SK-N-SH (cell line): ENCODE data around the gene SLC1A2. TPM values are rescaled to one million over a fixed set of nuclear protein-coding genes. Genes with fewer than 3 reads are reported as not detected.

ENCODE experiments used
- CTCF ChIA-PET: fragments of 300-600, 350-600 bp; formaldehyde crosslinking; extraction: SDS; loops from one replicate; lab custom pipeline; 2021; lab: Yijun Ruan, JAX
- POLR2A ChIA-PET: fragments of 350-600 bp; sonication (Branson Sonifier 250); formaldehyde crosslinking; extraction: SDS; loops from one replicate; lab custom pipeline; 2020; ENCODE audit warnings: antibody characterized with exemption, inconsistent platforms; lab: Yijun Ruan, JAX
- DNase-seq: peaks from one replicate; pipeline ENCODE4 v3.0.0; 2012
- H2AFZ ChIP-seq: fragments of 200-600 bp; sonication (generic); 2 replicates; pipeline ENCODE4 v1.8.1; 2016; ENCODE audit warnings: antibody characterized with exemption, mild to moderate bottlenecking, low read depth
- H3F3A ChIP-seq: fragments of 200-600 bp; sonication (generic); replicated peaks from 2 replicates; pipeline ENCODE3; 2016; ENCODE audit warnings: antibody characterized with exemption, mild to moderate bottlenecking; ENCODE audit not compliant: insufficient read depth
- H3K27ac ChIP-seq, 2 experiments: fragments of 200-500 bp in 1 of 2; fragments of 200-600 bp in 1 of 2; sonication (Bioruptor generic) in 1 of 2; sonication (generic), shearing (Covaris generic) in 1 of 2; 2 replicates each; pipeline versions ENCODE4 v1.5.1 to v1.6.1; 2014 to 2016; ENCODE audit warnings: low read depth in 2 of 2, inconsistent platforms in 1 of 2, low read length in 1 of 2, mild to moderate bottlenecking in 1 of 2, mixed read lengths in 1 of 2
- H3K27me3 ChIP-seq: fragments of 200-600 bp; sonication (generic), shearing (Covaris generic); 2 replicates; pipeline ENCODE4 v1.6.1; 2016; ENCODE audit warnings: mixed run types; ENCODE audit not compliant: insufficient read depth
- H3K36me3 ChIP-seq, 2 experiments: fragments of 200-500 bp in 1 of 2; fragments of 200-600 bp in 1 of 2; sonication (Bioruptor generic) in 1 of 2; sonication (generic) in 1 of 2; replicated peaks in 1 of 2; 2 replicates each; pipeline versions ENCODE3 to v1.5.1; 2014 to 2016; ENCODE audit warnings: low read length in 1 of 2, mild to moderate bottlenecking in 1 of 2; ENCODE audit not compliant: insufficient read depth in 2 of 2, control insufficient read depth in 1 of 2
- H3K4me1 ChIP-seq, 2 experiments: fragments of 200-500 bp in 1 of 2; fragments of 200-600 bp in 1 of 2; sonication (Bioruptor generic) in 1 of 2; sonication (generic), shearing (Covaris generic) in 1 of 2; 2 replicates each; pipeline versions ENCODE4 v1.5.1 to v1.6.1; 2014 to 2016; ENCODE audit warnings: low read depth in 1 of 2, low read length in 1 of 2, mixed run types in 1 of 2; ENCODE audit not compliant: insufficient read depth in 2 of 2, control insufficient read depth in 1 of 2
- H3K4me2 ChIP-seq: fragments of 200-600 bp; sonication (generic), shearing (Covaris generic); 2 replicates; pipeline ENCODE4 v1.6.1; 2017; ENCODE audit warnings: mixed run types
- H3K4me3 ChIP-seq, 2 experiments: fragments of 200-500 bp in 1 of 2; fragments of 200-600 bp in 1 of 2; sonication (Bioruptor generic) in 1 of 2; sonication (generic), shearing (Covaris generic) in 1 of 2; 2 replicates each; pipeline versions ENCODE4 v1.5.1 to v1.8.1; 2014 to 2016; ENCODE audit warnings: low read depth in 2 of 2, inconsistent platforms in 1 of 2, low read length in 1 of 2, mild to moderate bottlenecking in 1 of 2, mixed read lengths in 1 of 2, moderate library complexity in 1 of 2
- H3K79me2 ChIP-seq: fragments of 200-600 bp; sonication (generic); 2 replicates; pipeline ENCODE4 v1.8.1; 2017; ENCODE audit warnings: mild to moderate bottlenecking; ENCODE audit not compliant: insufficient read depth
- H3K9ac ChIP-seq: fragments of 200-600 bp; sonication (generic); 2 replicates; pipeline ENCODE4 v1.6.1; 2017; ENCODE audit warnings: mixed run types
- H3K9me2 ChIP-seq: fragments of 200-600 bp; sonication (generic); 2 replicates; pipeline ENCODE4 v1.6.1; 2017; ENCODE audit warnings: mixed run types
- H3K9me3 ChIP-seq: fragments of 200-600 bp; sonication (generic); 2 replicates; pipeline ENCODE4 v1.6.1; 2017; ENCODE audit warnings: mixed run types, mild to moderate bottlenecking, moderate library complexity
- H4K20me1 ChIP-seq: fragments of 200-600 bp; sonication (generic); 2 replicates; pipeline ENCODE4 v1.6.1; 2017; ENCODE audit warnings: mild to moderate bottlenecking, mixed run types; ENCODE audit not compliant: insufficient read depth
- CHD2 ChIP-seq: fragments of 150-350 bp; IDR thresholded peaks from 2 replicates; pipeline ENCODE4 v1.6.1; 2018; ENCODE audit warnings: low read length; ENCODE audit not compliant: partially characterized antibody
- CTCF ChIP-seq: fragments of 200-600 bp; sonication (generic); IDR thresholded peaks from 2 replicates; pipeline ENCODE4 v1.6.1; 2017; ENCODE audit warnings: antibody characterized with exemption, mild to moderate bottlenecking, moderate library complexity
- ELF1 ChIP-seq: IDR thresholded peaks from 2 replicates; pipeline ENCODE4 v1.4.0; 2012
- FOSL2 ChIP-seq: IDR thresholded peaks from 2 replicates; pipeline ENCODE4 v1.4.0; 2012; ENCODE audit warnings: low read depth, mild to moderate bottlenecking, moderate library complexity, borderline replicate concordance
- FOXJ3 ChIP-seq: sonication (generic); formaldehyde crosslinking; IDR thresholded peaks from 2 replicates; pipeline ENCODE4 v1.5.1; 2020; ENCODE audit warnings: mild to moderate bottlenecking, missing genetic modification reagents
- FOXM1 ChIP-seq: IDR thresholded peaks from 2 replicates; pipeline ENCODE4 v1.4.0; 2012; ENCODE audit warnings: low read depth, mild to moderate bottlenecking
- GABPA ChIP-seq: IDR thresholded peaks from 2 replicates; pipeline ENCODE4 v1.4.0; 2012; ENCODE audit warnings: low read depth, mild to moderate bottlenecking
- MEF2A ChIP-seq: IDR thresholded peaks from 2 replicates; pipeline ENCODE4 v1.4.0; 2012; ENCODE audit warnings: low read depth, borderline replicate concordance
- NFIC ChIP-seq: IDR thresholded peaks from 2 replicates; pipeline ENCODE4 v1.4.0; 2012; ENCODE audit warnings: borderline replicate concordance
- RCOR1 ChIP-seq: fragments of 150-350 bp; IDR thresholded peaks from 2 replicates; pipeline ENCODE4 v1.6.1; 2017; ENCODE audit warnings: antibody characterized with exemption, low read length
- RXRA ChIP-seq: IDR thresholded peaks from 2 replicates; pipeline ENCODE4 v1.4.0; 2012; ENCODE audit warnings: low read depth, mild to moderate bottlenecking, borderline replicate concordance
- USF1 ChIP-seq: IDR thresholded peaks from 2 replicates; pipeline ENCODE4 v1.4.0; 2012; ENCODE audit warnings: low read depth, borderline replicate concordance
- WGBS: methylation state at CpG from one replicate; pipeline ENCODE4 v1.1.6; 2017; ENCODE audit warnings: low lambda C conversion rate; 5-methylcytosine and 5-hydroxymethylcytosine counted together
- polyA plus RNA-seq, 3 experiments: library from polyadenylated mRNA; depleted of rRNA; stranded (reverse); fragments of >200 nt; gene quantifications; 2 replicates each; pipeline ENCODE4 v1.2.3, GENCODE V29; 2012
- TF ChIP-seq, protein P1 (sequence below): IDR thresholded peaks from 2 replicates; pipeline ENCODE4 v1.6.1; 2012; ENCODE audit warnings: mild to moderate bottlenecking, low read depth, low read length, moderate library complexity
- TF ChIP-seq, protein P2 (sequence below): IDR thresholded peaks from 2 replicates; pipeline ENCODE4 v1.4.0; 2012; ENCODE audit warnings: low read depth, borderline replicate concordance

SLC1A2 gene
- polyA plus RNA-seq, 1 of the 3 experiments (the other 2 are of a cell fraction) = under 0.01 TPM

- no peak for TF ChIP-seq MEF2A
- TF ChIP-seq CHD2 = peak; percentile 52
- TF ChIP-seq RXRA = peak; percentile 10; the same call in 1 of the 2 replicates
- no peak for TF ChIP-seq FOSL2
- TF ChIP-seq, protein P1, sequence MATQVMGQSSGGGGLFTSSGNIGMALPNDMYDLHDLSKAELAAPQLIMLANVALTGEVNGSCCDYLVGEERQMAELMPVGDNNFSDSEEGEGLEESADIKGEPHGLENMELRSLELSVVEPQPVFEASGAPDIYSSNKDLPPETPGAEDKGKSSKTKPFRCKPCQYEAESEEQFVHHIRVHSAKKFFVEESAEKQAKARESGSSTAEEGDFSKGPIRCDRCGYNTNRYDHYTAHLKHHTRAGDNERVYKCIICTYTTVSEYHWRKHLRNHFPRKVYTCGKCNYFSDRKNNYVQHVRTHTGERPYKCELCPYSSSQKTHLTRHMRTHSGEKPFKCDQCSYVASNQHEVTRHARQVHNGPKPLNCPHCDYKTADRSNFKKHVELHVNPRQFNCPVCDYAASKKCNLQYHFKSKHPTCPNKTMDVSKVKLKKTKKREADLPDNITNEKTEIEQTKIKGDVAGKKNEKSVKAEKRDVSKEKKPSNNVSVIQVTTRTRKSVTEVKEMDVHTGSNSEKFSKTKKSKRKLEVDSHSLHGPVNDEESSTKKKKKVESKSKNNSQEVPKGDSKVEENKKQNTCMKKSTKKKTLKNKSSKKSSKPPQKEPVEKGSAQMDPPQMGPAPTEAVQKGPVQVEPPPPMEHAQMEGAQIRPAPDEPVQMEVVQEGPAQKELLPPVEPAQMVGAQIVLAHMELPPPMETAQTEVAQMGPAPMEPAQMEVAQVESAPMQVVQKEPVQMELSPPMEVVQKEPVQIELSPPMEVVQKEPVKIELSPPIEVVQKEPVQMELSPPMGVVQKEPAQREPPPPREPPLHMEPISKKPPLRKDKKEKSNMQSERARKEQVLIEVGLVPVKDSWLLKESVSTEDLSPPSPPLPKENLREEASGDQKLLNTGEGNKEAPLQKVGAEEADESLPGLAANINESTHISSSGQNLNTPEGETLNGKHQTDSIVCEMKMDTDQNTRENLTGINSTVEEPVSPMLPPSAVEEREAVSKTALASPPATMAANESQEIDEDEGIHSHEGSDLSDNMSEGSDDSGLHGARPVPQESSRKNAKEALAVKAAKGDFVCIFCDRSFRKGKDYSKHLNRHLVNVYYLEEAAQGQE = no peak
- TF ChIP-seq ELF1 = no peak
- TF ChIP-seq, all 33 proteins: peak for 13
These were observed 71.4 kb downstream of the SLC1A2 start (continued) for GRCh38 chr11:35347921-35348331.

GRCh38 chr11:35347173-35347878, 72.0 kb downstream of the SLC1A2 start:
- H3K4me3 ChIP-seq = no peak overlapping the region
- no peaks in the 10 kb centered on the region for H3K9me3 ChIP-seq
- H3K9ac ChIP-seq = no peak overlapping the region
- DNase-seq = no peak
- H4K20me1 ChIP-seq = no peaks in the 10 kb centered on the region
- CTCF ChIA-PET = interaction anchor here (0.6 to 1.1 kb wide), 5 partner anchors 8 to 456 kb away, joined by 3 to 4 read pairs (median 3); no protein-coding TSS in a partner anchor
- H3K79me2 ChIP-seq = no peaks in the 10 kb centered on the region
- H3K9me2 ChIP-seq = no peaks in the 10 kb centered on the region
- TF ChIP-seq CTCF (no peak), FOXJ3 (CRISPR knock-in tag) (no peak), FOXM1 (no peak), RCOR1 (no peak), MEF2A (no peak), USF1 (no peak), GABPA (no peak), CHD2 (no peak), NFIC (no peak)
- TF ChIP-seq, protein P2, sequence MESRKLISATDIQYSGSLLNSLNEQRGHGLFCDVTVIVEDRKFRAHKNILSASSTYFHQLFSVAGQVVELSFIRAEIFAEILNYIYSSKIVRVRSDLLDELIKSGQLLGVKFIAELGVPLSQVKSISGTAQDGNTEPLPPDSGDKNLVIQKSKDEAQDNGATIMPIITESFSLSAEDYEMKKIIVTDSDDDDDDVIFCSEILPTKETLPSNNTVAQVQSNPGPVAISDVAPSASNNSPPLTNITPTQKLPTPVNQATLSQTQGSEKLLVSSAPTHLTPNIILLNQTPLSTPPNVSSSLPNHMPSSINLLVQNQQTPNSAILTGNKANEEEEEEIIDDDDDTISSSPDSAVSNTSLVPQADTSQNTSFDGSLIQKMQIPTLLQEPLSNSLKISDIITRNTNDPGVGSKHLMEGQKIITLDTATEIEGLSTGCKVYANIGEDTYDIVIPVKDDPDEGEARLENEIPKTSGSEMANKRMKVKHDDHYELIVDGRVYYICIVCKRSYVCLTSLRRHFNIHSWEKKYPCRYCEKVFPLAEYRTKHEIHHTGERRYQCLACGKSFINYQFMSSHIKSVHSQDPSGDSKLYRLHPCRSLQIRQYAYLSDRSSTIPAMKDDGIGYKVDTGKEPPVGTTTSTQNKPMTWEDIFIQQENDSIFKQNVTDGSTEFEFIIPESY = no peak
- TF ChIP-seq, all 33 proteins: peak for 0
- Histone ChIP-seq H3K36me3 (no peaks in the 10 kb centered on the region), H3F3A (peaks cover 25% of the 10 kb centered on the region), H3K27ac (peak overlapping the region in 1 of 2 experiments; percentile 63; a peak in 3 of 4 replicates), H3K4me1 (peaks cover 12 to 24% of the 10 kb centered on the region in 2 experiments; a peak in 3 of 4 replicates), H2AFZ (no peak overlapping the region), H3K27me3 (no peaks in the 10 kb centered on the region), H3K4me2 (no peak overlapping the region)
- POLR2A ChIA-PET = no interaction called here
- 79% methylated on average over 6 of the region's 6 CpGs for WGBS
